ENCODE results near the gene FN3KRP. TPM values are rescaled to one million over a fixed set of nuclear protein-coding genes. Genes with fewer than 3 reads are reported as not detected.

Gene FN3KRP
- total and polyA plus RNA-seq, 9 donors: 9.9 to 51.5 (median 39.0) TPM

DNA sequence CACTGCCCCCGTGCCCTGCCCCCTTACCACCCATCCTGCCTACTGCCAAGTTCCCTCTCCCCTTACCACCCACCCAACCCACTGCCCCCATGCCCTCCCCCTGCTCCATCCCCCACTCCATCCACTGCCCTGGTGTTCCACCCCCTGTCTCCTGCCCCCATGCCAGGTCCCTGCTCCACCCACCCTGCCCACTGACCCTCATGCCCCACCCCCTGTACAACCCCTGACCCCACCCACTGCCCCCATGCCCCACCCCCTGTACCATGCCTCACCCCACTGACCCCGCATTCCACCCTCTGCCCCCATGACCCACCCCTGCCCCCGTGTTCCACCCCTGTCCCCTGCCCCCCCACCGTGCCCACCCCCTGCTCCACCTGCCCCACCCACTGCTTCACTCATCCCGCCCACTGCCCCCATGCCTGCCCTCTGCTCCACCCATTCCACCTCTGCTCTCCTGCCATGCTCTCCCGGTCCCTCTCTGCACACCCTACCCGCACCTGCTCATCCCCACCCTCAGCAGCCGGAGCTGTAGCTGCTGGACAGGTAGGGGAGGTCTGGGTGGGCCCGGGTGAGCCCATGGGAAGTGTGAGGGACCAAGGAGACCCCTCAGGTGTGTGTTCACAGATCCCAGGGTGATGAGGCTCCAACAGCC lies 7.4 kb upstream of the FN3KRP start:
- H3K27ac ChIP-seq: no peak overlapping the region
- TF ChIP-seq EP300 (IDR thresholded peaks at IDR 0.05): no peak
- TF ChIP-seq, protein P1, sequence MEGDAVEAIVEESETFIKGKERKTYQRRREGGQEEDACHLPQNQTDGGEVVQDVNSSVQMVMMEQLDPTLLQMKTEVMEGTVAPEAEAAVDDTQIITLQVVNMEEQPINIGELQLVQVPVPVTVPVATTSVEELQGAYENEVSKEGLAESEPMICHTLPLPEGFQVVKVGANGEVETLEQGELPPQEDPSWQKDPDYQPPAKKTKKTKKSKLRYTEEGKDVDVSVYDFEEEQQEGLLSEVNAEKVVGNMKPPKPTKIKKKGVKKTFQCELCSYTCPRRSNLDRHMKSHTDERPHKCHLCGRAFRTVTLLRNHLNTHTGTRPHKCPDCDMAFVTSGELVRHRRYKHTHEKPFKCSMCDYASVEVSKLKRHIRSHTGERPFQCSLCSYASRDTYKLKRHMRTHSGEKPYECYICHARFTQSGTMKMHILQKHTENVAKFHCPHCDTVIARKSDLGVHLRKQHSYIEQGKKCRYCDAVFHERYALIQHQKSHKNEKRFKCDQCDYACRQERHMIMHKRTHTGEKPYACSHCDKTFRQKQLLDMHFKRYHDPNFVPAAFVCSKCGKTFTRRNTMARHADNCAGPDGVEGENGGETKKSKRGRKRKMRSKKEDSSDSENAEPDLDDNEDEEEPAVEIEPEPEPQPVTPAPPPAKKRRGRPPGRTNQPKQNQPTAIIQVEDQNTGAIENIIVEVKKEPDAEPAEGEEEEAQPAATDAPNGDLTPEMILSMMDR (IDR thresholded peaks at IDR 0.05): no peak
- no peak for TF ChIP-seq POLR2A (IDR thresholded peaks at IDR 0.05)
- WGBS, 3 donors: 59 to 66% (median 60%) methylated on average over 4 to 9 of the region's 9 CpGs
- intact Hi-C loops (cut with DNase I): no loop called here
- no peaks in the 10 kb centered on the region for H3K36me3 ChIP-seq
- H3K27me3 ChIP-seq: no peaks in the 10 kb centered on the region
- no peak overlapping the region for H3K4me3 ChIP-seq
- no peak for DNase-seq
- no peaks in the 10 kb centered on the region for H3K4me1 ChIP-seq (ENCODE audit: insufficient read depth)
- no peaks in the 10 kb centered on the region for H3K9me3 ChIP-seq

DNA sequence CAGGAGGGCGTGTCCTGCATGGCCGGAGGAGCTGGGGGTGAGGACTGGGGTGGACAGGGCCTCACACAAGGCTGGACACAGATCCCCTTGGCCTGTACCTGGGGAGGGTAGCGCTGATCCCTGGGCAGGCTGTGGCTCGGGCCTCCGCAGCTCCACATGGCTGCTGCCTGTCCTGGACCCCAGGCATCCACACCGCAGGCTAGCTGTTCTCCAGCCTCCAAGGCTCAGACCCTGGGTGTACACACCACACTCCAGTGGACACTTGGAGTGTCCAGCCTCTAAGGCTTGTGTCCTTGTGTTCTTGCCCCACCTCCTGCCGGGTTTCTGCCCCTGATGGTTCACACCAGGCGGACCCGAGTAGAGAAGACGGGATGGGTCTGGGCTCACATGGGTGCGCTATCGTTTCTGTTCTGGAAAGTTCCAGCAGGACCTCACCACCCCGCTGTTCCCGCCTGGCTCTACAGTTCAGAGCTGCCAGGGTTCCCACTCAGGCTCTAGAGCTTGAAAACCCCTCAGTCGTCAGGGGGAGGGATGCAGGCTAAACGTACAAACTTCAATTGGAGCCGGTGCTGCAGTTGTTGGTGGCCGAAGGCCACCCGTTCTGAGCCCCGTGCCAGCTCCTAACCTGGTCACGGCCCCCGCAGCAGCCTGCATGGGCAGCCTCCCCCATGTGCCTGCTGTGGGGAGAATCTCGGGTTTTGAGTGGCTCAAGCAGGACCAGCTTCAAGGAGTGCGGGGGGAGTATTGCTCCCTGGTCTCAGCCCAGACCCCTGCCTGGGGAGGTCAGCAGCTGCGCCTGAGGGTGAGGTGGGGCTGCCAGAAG lies 6.6 kb upstream of the FN3KRP start:
- H3K4me3 ChIP-seq: no peak overlapping the region
- H3K9me3 ChIP-seq: no peaks in the 10 kb centered on the region
- TF ChIP-seq POLR2A (IDR thresholded peaks at IDR 0.05) (no peak), EP300 (IDR thresholded peaks at IDR 0.05) (no peak)
- TF ChIP-seq, protein P1 (IDR thresholded peaks at IDR 0.05): no peak
- 61 to 66% (median 66%) methylated on average over 23 to 25 of the region's 25 CpGs for whole genome bisulfite sequencing, 3 donors
- intact Hi-C loops (cut with DNase I): no loop called here
- no peaks in the 10 kb centered on the region for H3K27me3 ChIP-seq
- H3K4me1 ChIP-seq (ENCODE audit: insufficient read depth): no peaks in the 10 kb centered on the region
- no peak overlapping the region for H3K27ac ChIP-seq
- DNase-seq: no peak
- H3K36me3 ChIP-seq: no peaks in the 10 kb centered on the region

DNA sequence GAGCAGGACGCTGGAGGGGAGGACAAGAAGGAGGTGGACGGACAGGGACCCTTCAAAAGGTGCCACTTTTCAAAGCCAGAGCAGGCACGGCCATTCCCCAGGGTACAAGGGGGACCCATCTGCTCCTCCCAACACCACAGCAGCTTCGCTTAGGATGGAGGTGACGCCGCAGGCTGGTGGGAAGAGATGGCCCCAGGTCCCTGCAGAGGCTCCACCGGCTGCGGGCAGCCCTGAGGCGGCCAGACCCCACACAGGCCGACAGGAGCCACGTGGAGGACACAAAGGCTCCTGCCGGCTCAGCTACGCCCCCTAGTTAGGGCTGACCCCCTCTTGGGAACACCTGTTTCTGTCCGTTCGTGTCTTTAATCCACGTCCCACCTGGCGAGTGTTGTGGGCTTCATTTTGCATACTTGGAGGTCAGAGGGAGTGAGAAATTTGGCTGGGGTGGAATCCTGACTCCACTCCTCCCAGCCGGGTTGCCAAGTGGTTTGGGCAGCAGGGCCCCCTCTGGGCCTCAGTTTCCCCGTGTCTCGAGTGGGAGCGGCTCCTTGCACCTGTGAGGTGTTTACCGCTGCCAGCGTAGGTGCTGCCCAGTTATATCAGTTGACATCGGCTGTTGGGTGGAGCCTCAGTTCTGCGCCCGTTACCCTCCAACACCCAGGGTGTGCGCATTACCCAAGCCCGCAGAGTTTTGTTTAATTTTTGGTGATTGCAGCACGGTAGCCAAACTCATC lies 5.8 kb upstream of the FN3KRP start:
- H3K27ac ChIP-seq: no peak overlapping the region
- peaks cover 2% of the 10 kb centered on the region for H3K4me1 ChIP-seq (ENCODE audit: insufficient read depth)
- intact Hi-C loops (cut with DNase I): no loop called here
- no peak overlapping the region for H3K4me3 ChIP-seq
- no peaks in the 10 kb centered on the region for H3K27me3 ChIP-seq
- no peak for DNase-seq
- H3K36me3 ChIP-seq: no peaks in the 10 kb centered on the region
- no peaks in the 10 kb centered on the region for H3K9me3 ChIP-seq
- WGBS, 3 donors: 54 to 65% (median 55%) methylated on average over 29 of the region's 29 CpGs
- TF ChIP-seq EP300 (IDR thresholded peaks at IDR 0.05): no peak
- TF ChIP-seq POLR2A (IDR thresholded peaks at IDR 0.05): no peak
- TF ChIP-seq, protein P1 (IDR thresholded peaks at IDR 0.05): no peak

DNA sequence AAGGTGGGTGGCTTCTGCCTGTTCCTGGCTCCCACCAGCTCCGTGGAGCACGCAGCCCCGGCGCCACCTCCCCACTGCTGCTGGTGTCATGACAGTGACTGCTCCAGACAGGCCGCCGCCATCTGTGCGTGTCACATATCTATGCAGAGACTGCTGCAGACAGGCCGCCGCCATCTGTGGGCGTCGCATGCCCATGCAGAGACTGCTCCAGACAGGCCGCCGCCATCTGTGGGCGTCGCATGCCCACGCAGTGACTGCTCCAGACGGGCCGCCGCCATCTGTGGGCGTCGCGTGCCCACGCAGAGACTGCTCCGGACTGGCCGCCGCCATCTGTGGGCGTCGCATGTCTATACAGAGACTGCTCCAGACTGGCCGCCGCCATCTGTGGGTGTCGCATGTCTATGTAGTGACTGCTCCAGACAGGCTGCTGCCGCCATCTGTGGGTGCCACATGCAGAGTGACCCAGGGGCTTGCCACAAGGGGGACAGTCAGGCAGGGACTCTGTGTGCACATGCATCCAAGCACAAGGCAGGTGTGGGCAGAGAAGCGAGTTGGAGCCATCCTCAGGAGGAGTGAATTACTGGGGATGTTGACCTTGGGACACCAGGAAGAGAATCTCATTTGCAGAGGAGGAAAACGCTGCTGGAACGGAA lies 3.3 kb upstream of the FN3KRP start:
- Histone ChIP-seq H3K4me1 (ENCODE audit: insufficient read depth) (peaks cover 14% of the 10 kb centered on the region), H3K36me3 (no peaks in the 10 kb centered on the region), H3K4me3 (no peak overlapping the region), H3K27ac (no peak overlapping the region), H3K27me3 (no peaks in the 10 kb centered on the region), H3K9me3 (no peaks in the 10 kb centered on the region)
- intact Hi-C loops (cut with DNase I): no loop called here
- no peak for DNase-seq
- 83 to 86% (median 85%) methylated on average over 34 to 35 of the region's 35 CpGs for WGBS, 3 donors
- TF ChIP-seq POLR2A (IDR thresholded peaks at IDR 0.05) (no peak), EP300 (IDR thresholded peaks at IDR 0.05) (no peak)
- TF ChIP-seq, protein P1 (IDR thresholded peaks at IDR 0.05): no peak

All from ovary (tissue), 9 donors.